ENCODE measurements around the gene SNW1.

SNW1 gene

DNA sequence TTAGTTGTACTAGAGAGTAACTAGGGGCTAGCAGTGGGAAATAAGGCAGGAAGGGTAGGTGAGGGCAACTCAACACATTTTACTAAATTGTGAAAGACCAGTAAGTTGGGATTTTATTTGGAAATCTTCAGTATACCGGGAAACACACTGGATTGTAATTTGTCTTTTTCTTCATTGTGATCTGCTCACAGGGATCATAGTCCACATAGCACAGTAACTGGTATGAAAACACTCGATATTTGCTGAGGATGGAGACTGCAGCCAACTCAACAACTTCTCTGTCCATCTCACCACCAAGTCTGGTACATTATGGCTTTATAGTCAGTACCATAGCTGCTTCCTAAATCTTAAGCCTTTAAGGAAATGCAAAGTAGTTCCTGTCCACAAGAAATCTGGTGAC lies 50.6 kb downstream of the SNW1 start:
- no peak overlapping the region for H3K4me3 ChIP-seq (ENCODE audit: low read depth, low read length)
- TF ChIP-seq CTCF (IDR thresholded peaks at IDR 0.05; ENCODE audit: borderline replicate concordance, insufficient read depth, low read depth, low read length): no peak

GRCh38 chr14:77709412-77709811 lies 51.5 kb downstream of the SNW1 start:
- TF ChIP-seq CTCF (IDR thresholded peaks at IDR 0.05; ENCODE audit: borderline replicate concordance, insufficient read depth, low read depth, low read length): no peak
- peak overlapping the region; percentile 99 for H3K4me3 ChIP-seq (ENCODE audit: low read depth, low read length)

DNA sequence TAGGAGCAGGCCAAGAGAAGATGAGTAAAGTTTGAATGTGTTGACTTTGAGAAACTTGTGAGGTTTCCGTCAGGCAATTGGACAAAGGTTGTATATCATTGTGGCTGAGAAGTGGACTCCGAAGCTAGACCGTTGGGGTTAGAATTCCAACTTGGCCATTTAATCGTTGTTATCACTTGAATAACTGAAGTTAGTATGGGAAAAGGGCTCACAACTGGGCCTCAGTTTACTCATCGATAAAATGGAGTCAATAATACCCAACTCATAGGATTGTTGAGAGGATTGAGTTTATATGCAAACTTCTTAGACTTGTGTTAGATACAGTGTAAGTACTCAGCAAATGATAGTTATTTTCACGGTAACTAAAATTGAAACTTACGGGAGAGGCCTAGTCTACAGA lies 52.2 kb downstream of the SNW1 start:
- H3K4me3 ChIP-seq (ENCODE audit: low read depth, low read length): peak overlapping the region; percentile 99
- no peak for TF ChIP-seq CTCF (IDR thresholded peaks at IDR 0.05; ENCODE audit: borderline replicate concordance, insufficient read depth, low read depth, low read length)

DNA sequence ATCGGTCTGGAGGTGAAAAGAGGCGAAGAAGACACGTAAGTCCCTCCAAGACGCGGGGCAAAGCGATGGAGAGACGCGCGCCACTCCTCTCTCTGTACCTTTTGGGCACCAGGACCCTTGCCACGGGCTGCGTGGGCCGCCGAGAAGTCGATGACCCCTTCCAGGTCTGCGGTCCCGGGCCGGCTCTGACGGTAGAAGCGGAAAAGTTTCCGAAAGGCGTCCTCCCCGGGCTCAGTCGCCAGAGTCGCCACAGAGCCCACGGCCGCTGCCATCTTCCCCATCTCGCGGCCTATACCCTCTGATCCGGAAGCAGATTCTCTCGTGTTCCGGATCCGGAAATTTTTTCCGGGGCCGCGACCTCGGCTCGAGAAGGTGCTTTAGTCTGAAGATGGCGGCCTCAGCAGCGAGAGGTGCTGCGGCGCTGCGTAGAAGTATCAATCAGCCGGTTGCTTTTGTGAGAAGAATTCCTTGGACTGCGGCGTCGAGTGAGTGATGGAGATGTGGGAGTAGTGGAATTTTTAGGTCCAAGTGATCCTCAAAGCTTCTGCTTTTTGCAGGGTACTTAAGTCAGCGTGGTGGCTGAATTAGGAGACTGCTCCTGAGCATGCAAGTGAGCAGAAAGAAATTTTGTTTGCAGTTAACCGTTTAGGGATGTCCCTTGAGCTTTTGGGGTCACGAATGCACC lies 53.1 kb downstream of the SNW1 start, which contains the start of the genes ALKBH1 and SLIRP:
Gene ALKBH1, minus strand, starts transcription at position 300 of the 685 bp plus-strand sequence. Its CDS starts 19 bp downstream, at position 281.
Gene SLIRP, plus strand, starts transcription at position 380 of the 685 bp plus-strand sequence. Its CDS starts 9 bp downstream, at position 389.
- no peak for TF ChIP-seq CTCF (IDR thresholded peaks at IDR 0.05; ENCODE audit: borderline replicate concordance, insufficient read depth, low read depth, low read length)

GRCh38 chr14:77707355-77707723 lies 53.6 kb downstream of the SNW1 start:
- peak; percentile 23; the same call in 1 of the 2 replicates for TF ChIP-seq CTCF (IDR thresholded peaks at IDR 0.05; ENCODE audit: borderline replicate concordance, insufficient read depth, low read depth, low read length)
- H3K4me3 ChIP-seq (ENCODE audit: low read depth, low read length): peak overlapping the region; percentile 99

More for the DNA sequence above, 53.1 kb downstream of the SNW1 start, which contains the start of the genes ALKBH1 and SLIRP:
- peak within 1 kb of the TSS; percentile 99 for H3K4me3 ChIP-seq (ENCODE audit: low read depth, low read length)

DNA sequence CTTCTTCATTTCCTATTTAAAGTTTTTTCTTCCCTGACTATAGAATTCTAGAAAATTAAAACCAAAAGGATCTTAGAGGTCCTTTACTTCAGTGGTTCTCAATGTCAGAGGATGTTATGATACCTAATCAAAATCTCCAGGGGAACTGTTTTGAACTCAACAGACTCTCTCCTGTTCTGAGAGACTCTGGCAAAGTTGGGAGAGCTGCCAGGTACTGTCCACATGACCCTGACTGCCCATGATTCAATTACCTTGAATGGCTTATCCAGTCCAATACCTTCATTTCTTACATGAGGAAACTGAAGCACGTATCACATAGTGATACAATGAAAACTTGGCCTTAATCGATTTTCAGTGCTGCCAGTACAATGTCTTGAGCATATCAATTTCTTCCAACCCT lies 69.7 kb downstream of the SNW1 start:
- no peak for TF ChIP-seq CTCF (IDR thresholded peaks at IDR 0.05; ENCODE audit: borderline replicate concordance, insufficient read depth, low read depth, low read length)
- no peak overlapping the region for H3K4me3 ChIP-seq (ENCODE audit: low read depth, low read length)

GRCh38 chr14:77682158-77682553 lies 78.8 kb downstream of the SNW1 start:
- TF ChIP-seq CTCF (IDR thresholded peaks at IDR 0.05; ENCODE audit: borderline replicate concordance, insufficient read depth, low read depth, low read length): no peak
- H3K4me3 ChIP-seq (ENCODE audit: low read depth, low read length): no peak overlapping the region
